HK-2 (cell line): ENCODE data around the gene OPTN.
"Not testable (repeated sequence)": the region's sequence is repeated elsewhere in the genome, so short reads cannot be mapped to it uniquely, and the experiment has no call there.

ENCODE experiments used
- DNase-seq: peaks from one replicate; pipeline ENCODE4 v3.0.0-alpha.2; 2018; ENCODE audit not compliant: unreplicated experiment

OPTN gene

DNA sequence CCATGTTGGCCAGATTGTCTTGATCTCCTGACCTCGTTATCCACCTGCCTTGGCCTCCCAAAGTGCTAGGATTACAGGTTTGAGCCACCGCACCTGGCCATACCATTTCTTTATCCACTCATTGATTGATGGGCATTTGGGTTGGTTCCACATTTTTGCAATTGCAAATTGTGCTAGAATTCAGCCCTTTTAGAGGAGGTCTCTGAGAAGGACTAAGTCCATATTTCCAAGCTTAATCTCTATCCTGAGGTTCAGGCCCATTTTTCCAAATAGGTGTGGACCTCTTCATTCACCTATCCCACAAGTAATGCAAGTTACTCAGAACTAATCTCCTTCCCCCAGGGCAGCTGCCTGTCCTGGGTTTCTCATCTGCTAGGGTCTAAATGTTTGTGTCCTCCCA is 9.7 kb upstream of the OPTN start:
- no peak for DNase-seq

- no peak for DNase-seq
Measured at GRCh38 chr10:13091801-13092200, 8.2 kb upstream of the OPTN start.

DNA sequence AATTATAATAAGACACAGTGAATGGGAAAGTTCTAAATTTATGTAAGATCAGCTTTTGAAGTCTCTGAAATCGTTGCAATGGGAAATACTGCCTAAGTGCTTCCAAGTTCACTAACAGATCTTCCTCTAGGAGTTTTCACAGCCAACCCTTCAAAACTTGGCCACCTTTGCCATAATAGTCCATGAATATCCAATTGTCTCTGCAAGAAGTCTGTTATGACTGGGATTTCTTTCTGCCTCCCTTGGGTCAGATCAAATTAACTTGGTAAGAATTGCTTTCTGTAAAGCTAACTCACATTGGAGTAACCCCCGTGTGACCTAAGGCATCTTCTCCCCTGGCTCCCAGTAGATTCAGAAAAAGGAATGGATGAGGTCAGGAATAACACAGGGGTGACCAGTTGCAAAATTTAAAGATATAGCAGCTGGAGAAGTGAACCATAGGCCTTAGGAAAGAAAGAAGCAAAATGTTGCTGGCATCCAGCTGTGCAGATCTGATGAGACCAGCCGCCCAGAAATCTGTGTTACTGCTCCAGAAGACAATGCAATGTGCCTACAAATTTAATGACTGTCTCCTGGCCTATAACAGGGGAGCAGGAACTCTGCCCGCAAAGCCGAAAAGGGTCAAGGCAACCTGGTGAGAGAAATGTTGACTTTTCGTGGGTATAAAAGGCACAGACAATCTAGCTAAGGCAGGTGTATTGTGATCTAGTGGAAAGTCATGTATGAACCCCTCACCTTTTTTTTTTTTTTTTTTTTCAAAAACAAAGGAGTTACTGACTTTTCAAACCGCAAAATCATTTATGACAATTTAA is 7.5 kb upstream of the OPTN start:
- no peak for DNase-seq

DNA sequence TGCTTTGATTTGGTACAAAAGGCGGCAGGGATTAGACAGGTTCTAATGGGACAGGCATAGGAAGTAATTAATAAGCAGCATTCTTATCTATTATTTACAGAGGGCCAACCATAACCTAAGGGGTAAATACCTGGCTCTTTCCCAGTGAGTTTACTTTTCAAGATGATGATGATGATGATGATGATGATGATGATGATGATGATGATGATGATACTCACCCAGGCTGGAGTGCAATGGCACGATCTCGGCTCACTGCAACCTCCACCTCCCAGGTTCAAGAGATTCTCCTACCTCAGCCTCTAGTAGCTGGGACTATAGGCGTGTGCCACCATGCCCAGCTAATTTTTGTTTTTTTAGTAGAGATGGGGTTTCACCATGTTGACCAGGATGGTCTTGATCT is 5.9 kb upstream of the OPTN start:
- DNase-seq = not testable (repeated sequence)

GRCh38 chr10:13095094-13095493 is 4.9 kb upstream of the OPTN start:
- no peak for DNase-seq

DNA sequence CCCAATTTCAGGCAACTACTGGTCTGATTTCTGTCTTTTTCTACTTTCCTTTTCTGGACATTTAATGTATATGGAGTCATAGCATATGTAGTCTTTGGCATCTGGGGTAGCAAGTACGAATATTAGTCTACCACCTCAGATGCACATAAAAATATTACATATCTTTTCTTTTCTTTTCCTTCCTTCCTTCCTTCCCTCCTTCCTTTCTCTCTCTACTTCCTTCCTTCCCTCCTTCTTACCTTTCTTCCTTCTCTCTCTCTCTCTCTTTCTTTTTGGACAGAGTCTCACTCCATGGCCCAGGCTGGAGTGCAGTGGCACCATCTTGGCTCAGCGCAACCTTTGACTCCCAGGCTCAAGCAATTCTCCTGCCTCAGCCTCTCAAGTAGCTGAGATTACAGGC is 4.0 kb upstream of the OPTN start:
- DNase-seq = no peak

DNA sequence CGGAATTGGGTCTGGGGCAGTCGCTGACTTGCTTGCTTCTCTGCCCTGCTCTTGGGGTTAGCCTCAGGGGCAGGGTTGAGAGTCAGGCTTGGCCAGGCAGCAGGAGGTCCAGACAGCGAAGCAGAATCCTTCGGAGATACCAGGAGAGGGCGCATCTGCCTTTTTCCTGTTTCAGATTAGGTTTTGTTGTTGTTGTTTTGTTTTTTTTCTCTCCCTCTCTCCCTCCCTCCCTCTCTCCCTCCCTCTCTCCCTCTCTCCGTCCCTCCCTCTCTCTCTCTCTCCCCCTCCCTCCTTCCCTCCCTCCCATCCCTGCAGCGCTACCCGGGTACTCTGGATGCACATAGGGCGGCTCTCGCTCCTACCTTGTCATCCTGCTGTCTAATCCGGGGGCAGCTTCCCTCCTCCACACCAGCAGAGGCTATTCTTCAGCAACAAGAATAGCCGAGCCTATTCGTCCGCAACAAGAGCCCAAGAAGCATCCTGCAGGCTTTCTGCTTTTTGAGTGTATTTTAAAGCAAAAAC is 758 bp upstream of the OPTN start:
- DNase-seq = peak; percentile 34

- DNase-seq = peak; percentile 39
Measured at GRCh38 chr10:13100349-13101294, 659 bp downstream of the OPTN start.

- no peak for DNase-seq
Measured at GRCh38 chr10:13102002-13102794, 2.2 kb downstream of the OPTN start.

- DNase-seq = no peak
Measured at GRCh38 chr10:13103554-13103953, 3.6 kb downstream of the OPTN start.

DNA sequence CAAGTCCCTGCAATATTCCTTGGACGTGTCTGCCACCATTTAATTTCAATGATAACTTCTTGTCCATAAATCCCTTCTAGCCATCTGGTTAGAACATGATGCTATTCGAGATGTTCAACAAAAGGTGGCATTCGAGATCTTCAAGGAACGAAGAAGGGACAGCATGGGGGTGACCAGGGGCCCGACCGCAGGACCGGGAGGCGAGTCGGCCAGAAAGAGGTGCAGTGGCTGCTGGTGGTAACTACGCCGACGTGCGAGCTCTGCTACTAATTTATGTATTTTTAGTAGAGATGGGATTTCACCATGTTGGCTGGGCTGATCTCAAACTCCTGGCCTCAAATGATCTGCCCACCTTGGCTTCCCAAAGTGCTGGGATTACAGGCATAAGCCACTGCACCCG is 4.7 kb downstream of the OPTN start:
- no peak for DNase-seq

DNA sequence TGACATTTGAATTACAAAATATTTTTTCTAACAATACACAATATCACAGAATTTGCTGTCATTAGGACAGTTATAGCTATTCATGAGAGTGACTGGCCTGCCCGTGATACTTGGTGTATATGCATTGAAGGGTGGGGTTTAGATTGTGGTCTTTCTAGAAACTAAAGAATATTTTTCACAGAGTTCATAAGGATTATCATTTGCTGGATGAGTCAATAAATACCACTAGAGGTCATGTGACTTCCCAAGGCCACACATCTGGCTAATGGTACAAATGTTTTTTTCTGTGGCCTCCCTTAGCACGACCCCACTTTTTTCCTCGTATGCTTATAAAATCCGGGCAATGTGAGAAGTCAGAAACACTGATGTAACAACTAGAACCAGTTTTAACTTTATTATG is 5.2 kb downstream of the OPTN start:
- no peak for DNase-seq

DNA sequence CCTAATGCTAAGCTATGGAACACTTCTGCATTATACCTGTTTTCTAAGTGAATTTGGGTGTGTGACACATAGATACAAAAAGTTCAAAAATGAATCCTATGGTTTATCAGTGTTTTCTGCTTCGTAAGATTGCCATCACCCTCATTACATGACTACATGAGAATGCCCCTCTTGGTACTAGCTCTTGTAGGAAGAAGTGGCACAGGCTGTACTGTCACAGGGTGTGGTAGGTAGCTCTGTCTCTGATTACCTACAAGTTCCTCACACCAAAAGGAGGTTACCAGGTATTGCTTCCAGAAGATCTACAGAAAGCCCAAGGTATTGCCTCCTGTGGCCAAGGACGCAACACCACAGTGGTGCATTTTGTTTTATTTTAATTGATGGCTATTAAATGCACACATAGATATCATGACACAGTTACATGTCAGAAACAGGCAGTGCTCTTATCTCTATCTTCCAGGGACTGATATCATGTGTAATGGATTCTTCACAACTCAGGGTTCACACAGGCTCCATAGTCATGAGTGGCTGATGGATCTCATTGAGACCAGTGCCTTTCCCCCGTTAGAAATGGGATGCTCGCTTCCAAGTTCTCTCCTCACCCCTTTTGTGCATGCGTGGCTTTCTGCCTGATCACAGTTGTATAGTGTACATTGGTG is 6.6 kb downstream of the OPTN start:
- no peak for DNase-seq

- DNase-seq = no peak
Measured at GRCh38 chr10:13110908-13111307, 10.9 kb downstream of the OPTN start.

- no peak for DNase-seq
Measured at GRCh38 chr10:13113544-13113943, 13.6 kb downstream of the OPTN start.

DNA sequence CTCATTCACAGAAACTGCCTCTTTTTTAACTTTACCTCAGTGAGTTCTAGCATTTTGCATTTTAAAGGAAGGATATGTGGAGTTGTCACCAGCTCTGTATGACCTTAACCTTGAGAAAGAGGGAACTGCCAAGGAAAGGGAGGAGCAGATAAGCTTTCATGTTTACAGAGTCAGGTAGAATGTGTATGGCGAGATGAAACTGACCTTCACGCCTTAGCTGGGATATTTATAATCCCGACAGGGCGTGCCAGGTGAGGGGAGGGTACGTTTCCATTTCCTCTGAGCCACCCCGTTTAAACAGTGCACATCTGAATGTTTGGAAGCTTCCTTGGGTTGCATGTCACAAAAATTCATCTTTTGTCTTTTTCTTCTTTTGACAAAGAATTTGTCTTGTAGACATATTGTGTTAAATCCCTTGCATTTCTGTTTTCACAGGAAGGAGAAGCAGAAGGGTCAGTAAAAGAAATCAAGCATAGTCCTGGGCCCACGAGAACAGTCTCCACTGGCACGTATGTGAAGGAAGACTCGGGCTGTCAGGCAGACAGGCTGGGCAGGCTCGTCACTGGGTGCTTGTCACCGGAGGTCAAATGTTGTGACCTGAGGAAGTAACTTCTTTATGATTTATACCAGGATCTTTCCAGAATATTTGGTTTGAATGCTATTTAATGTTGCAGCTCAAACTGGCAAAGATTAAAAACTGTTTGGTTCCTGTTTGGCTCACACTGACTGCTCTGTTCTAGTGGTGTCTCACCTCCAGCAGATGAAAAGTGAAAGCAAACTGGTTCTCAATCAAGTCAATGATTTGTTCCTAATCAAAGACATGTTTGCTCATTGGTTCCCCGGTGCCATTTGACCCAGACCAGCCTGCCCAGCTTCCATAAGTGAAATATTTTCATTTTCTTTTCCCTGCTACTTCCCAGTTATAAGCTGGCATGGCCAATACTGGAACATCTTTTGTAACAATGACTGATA is 16.2 kb downstream of the OPTN start:
- no peak for DNase-seq

- no peak for DNase-seq
Measured at GRCh38 chr10:13117841-13118783, 18.1 kb downstream of the OPTN start.

- DNase-seq = no peak
Measured at GRCh38 chr10:13118784-13119410, 18.9 kb downstream of the OPTN start.
